ENCODE results near the gene ABHD6.
A peak's percentile ranks its signal among the peaks of the same experiment; 100 is the strongest.
"Not testable (repeated sequence)": the region's sequence is repeated elsewhere in the genome, so short reads cannot be mapped to it uniquely, and the experiment has no call there.

The ABHD6 gene

DNA sequence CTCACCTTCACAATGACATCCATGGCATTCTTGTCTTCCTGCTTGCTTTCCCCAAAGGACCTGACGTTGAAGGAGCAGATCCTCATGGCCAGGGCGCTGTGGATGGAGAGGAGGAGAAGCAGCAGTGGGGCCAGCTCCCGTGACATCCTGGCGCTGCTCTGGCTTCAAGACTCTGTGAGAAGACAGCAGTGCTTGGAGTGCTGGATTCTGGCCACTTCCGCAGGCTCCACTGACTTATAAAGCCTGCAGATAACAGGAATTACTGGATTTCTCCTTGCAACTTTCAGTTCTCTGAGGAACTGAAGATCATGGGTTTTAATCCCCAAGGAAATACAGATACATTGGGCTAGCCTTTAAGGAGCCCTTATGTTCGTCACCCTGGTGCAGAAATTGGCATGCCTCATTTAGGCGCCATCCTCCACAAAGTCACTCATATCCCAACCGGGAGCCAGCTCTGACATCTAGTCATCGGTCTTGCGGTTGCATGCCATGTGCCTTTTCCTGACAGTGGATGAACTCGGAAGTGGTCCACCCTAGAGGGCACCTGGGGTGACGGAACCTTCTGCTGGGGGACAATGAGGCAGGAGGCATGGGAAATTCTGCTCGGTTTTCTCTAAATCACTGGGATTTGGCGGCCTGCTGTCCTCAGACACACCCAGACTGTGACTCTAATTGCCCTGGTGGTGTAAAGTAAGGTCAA, 26.7 kb upstream of the ABHD6 start, which contains the start of gene DNASE1L3:
TSS of gene DNASE1L3 (minus strand) at position 212 of the 700 bp plus-strand sequence. CDS start at position 146, 66 bp downstream.
- no peak for DNase-seq

DNA sequence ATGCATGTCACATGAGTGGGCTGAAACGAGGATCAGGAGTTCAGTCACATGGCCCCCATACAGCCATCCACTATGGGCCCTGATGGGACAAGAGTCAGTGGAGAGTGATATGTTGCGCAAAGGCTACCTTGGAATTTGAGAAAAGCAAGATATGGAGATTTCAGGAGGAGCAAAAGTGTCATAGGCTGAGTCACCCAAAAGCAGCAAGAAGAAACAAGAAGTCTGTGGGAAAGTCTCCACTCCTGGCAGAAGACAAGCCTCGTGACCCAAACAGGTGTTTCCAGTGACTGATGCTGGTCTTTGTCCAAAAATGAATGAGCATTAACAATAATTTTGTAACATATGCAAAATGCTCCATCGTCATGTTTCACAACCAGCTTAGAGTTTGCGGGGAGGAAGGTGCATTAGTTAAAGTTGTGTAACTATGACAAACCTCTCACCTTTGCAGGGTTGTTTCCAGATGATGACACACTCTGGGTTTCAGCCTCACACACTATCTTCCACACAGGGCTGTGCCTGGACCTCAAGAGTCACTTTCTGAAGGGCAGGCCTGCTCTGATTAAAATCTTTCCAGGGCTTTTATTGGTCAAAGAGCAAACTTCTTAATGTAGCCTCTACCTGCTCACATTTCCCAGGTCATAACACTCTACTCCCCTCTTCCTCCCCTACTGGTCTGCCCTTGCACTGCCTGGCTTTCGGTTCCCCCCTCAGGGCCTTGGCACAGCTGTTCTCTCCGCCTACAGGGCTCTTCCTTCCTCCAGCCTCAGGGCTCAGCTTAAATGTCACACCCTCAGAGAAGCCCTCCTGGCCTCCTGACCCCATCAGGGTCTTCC, 22.9 kb upstream of the ABHD6 start:
- no peak for DNase-seq

DNA sequence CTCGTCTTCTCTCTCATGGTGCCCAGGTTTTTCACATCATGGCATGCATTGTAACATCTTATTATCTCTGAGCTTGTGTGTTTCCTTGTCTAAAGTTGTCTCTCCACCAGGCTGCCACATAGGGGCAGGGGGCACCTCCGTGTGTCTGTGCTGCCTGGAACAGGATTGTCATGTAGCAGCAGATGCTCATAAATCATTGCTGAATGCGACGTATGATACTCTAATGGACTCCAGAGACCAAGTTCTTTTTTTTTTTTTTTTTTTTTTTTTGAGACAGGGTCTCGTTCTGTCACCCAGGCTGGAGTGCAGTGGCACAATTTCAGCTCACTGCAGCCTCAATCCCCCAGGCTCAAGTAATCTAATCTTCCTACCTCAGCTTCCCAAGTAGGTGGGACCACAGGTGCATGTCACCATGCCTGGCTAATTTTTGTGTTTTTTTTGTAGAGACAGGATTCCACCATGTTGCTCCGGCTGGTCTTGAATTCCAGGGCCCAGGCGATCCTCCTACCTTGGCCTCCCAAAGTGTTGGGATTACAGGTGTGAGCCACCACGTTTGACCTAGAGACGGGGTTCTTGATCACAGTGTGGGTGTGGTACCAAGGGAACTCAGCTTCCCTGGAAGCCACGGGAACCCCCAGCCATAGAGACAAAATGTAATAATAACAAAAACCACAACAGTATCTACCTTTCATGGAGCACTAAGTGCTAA, 22.1 kb upstream of the ABHD6 start:
- DNase-seq, result no peak

DNA sequence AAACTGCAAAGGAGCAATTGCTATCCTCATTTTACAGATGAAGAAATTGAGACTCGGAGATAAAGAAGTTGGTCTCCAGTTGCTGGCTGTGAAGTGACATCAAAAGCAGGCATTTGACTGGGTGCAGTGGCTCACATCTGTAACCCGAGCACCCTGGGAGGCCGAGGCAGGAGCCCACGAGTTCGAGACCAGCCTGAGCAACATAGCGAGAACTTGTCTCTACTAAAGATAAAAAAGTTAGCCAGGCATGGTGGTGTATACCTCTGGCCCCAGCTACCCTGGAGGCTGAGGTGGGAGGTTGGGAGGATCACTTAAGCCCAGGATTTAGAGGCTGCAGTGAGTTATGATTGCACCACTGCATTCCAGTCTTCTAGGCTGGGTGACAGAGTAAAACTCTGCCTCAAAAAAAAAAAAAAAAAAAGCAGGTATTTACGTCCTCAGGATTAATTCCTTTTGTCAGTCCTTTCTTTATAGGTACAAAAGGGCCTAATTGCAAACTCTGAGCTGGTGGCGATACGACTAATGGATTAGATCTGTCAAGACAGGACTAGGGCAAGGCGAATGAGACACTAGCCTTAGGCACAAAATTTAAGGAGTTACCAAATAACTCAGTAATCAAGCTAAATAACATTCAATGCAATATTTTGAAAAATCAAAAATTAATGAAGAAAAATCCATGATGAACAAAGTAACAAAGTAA, 20.9 kb upstream of the ABHD6 start:
- no peak for DNase-seq

DNA sequence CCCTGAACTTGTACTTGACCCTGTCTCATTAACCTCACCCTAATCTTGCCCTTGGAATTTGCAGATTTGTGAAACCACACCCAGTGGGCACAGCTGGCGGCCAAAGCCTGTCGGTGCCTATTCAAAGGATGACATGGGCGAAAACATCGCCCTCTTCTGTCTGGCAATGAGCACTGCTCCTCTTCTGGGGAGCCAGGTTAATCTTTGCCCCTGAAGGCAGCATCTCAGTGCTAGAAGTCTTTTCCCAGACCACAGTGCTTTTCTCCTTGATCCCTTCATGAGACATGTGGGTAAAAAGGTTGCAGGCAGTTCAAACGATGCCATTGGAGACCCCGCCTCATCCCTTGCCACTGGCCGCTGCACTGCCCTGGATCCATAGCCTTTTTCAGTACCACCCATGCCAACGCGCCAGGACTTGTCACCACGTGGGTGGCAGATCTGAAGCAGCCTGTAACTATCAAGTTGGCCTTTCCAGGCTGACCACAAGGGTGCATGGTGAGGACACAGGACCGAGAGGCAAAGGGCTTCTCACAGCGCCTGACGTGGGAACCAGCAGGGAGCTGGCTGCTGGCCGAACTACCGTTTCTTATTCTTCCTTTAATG, 20.3 kb upstream of the ABHD6 start:
- peak; percentile 79 for DNase-seq

DNA sequence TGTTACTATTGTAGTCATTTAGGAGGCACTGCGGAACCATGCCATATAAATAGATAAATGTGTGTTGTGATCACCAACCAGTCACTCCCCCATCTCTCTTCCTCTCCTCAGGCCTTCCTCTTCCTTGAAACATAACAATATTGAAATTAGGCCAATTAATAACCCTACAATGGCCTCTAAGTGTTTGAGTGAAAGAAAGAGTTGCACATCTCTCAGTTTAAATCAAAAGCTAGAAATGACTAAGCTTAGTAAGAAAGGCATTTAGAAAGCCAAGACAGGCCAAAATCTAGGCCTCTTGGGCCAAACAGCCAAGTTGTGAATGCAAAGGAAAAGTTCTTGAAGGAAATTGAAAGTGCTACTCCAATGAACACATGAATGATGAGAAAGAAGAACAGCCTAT, 18.7 kb upstream of the ABHD6 start:
- DNase-seq, result no peak

DNA sequence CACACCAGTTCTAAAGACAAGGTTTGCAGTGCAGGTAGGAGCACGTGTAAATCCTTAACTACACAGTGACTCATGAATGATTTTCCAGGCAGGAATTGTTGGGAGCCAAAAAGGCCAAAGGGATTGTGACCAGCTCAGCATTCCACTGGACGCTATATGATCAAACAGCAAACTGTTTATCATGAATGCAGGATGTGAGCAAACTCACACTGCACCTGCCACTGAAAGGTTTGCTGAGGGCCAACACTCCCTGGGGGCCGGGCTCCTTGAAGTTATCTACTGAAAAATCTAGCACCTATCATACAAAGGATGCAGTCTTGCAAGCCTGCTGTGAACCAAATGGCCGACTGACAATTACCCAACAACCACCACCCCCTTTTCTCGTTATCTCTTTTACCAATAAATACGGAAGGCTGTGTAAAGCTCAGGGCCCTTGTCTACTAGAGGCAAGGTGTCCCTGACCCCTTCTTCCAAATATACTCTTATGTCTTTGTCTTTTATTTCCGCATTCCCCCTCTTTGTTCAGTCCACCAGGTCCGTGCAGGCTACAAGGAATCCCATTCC, 15.3 kb upstream of the ABHD6 start:
- peak; percentile 4 for DNase-seq

DNA sequence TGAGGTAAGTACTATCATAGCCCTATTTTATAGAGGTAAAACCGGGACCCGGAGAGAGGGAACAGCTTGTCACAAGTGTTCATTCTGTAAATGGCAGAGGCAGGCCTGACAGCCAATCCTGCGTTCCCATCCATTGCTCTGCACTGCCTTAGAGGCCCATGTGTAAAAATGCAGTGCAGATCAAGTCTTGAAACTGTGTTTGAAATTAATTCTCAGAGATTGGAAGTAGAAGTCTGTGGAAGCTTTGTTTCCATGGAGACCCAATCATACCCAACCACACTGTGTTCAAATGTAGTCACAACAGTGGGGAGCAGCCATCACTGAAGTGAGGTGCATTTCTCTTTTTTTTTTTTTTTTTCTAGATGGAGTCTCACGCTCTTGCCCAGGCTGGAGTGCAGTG, 13.7 kb upstream of the ABHD6 start:
- DNase-seq, result no peak

DNA sequence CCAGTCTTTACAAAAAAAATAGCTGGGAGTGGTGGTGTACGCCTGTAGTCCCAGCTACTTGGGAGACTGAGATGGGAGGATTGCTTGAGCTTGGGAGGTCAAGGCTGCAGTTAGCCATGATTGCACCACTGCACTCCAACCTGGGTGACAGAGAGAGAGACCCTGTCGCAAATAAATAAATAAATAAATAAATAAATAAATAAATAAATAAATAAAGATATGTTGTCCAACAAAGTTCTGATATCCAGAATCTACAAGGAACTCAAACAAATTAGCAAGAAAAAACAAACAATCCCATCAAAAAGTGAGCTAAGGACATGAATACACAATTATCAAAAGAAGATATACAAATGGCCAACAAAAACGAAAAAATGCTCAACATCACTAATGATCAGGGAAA, 9.7 kb upstream of the ABHD6 start:
- DNase-seq, result not testable (repeated sequence)

DNA sequence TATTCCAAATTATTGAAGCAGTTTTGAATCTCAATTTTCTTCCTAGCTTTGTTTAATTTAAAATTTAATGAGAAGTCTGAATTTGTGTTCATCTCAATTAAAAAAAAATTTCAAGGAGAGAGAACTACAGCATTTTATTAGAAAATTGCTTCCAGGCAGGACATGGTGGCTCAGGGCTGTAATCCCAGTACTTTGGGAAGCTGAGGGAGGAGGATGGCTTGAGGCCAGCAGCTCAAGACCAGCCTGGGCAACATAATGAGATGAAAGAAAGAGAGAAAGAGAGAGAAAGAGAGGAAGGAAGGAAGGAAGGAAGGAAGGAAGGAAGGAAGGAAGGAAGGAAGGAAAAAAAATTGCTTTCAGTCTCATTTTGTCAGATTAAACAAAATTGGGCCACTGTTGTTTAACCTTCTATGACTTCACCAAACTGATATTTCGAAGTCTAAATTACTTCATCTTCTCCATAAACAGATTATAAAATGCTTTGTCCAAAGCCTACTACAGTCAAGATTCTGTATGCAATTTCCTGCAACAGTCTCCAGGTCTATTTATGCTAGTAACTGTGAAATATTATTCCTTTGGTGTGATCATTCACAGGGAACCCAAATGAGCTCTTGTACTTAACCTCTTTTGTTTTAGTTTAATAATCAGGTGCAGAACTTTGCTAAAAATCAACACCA, 6.6 kb upstream of the ABHD6 start:
- DNase-seq, result no peak

DNA sequence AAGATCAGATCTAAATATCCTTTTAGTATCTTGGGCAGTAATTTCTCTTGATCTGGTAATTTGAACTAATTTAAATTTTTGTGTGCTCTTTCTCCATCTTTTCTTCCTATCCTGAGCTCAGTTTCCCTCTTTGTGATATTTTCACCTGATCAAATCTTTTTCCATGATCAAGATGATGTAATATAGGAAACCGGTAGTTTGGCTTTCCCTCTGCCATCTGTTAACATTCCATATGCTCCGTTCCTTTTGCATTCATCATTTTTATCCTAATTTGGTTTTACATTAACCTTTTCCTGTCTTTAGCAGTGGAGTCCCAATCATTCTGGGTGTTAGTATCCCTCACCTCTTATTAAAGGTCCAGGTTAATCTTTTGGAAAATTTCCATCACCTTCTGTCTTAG, 5.9 kb upstream of the ABHD6 start:
- DNase-seq, result no peak

DNA sequence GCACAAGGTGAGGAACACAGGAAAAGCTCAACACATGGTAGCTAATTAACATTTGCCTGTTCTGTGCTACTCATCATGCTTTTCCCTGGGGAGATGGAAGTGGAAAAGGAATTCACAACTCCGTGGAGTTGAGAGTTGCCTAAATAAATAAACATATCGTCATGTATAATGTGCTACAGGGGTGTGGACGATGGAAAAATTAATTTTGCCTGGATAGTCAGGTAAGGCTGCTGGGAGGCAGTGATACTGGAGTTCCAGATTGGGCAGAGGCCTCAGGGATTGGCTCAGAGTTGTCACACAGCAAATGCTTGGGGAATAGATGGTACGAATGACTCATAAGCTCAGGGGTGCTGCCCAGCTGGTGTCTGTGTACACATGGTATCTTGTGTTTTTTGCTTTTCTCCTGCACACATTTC, 3.1 kb upstream of the ABHD6 start:
- DNase-seq, result peak; percentile 56

DNA sequence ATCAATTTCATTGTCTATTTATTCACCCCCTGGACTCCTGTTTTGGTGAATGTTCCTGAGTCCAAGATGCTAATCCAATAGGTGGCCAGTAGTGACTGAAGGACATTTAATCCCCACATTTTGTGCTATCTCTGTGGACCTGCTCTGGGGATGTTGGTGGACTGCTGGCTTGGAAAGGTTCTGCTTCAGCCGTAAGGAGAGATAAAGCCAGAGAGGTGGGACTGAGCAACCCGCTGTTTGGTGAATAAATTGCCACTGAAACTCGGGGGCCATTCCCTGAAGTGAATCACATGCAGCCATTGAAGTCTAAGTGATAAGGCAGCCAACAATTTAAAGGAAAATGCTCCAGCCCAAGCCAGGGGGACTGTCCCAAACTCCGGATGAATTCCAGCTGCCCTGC, 1.6 kb upstream of the ABHD6 start:
- DNase-seq, result no peak

DNA sequence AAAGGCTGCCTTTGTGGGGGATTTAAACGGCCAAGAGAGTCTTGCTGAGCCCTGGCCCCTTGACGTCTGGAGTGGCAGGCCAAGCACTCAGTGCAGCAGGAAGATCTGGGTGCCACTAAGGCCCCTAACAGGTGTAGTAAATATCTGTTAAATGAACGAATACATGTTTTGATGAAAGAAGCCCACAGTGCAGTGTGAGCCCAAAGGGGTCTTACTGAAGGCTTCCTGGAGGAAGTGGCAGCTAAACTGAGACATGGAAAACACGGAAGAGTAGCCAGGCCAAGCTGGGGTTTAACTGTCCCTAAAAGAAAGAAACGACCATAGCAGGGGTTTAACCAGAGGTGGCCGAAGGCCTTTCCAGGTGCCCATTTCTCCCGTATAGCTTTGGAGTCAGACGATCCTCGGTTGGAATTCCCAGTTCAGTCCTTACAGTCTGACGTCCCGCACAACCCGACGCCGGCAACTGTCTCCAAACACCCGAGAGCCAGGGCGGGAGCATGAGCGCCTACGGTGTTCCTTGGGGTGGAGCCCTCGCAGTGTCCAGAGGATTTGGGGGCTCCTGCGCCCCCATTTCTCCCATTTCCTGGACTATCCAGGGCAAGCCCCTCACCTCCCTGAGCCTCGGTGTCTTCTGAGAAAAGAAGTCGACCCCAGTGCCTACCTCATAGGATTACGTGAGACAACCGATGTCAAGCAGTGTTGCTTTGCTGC, 910 bp upstream of the ABHD6 start:
- DNase-seq, result peak; percentile 18

DNA sequence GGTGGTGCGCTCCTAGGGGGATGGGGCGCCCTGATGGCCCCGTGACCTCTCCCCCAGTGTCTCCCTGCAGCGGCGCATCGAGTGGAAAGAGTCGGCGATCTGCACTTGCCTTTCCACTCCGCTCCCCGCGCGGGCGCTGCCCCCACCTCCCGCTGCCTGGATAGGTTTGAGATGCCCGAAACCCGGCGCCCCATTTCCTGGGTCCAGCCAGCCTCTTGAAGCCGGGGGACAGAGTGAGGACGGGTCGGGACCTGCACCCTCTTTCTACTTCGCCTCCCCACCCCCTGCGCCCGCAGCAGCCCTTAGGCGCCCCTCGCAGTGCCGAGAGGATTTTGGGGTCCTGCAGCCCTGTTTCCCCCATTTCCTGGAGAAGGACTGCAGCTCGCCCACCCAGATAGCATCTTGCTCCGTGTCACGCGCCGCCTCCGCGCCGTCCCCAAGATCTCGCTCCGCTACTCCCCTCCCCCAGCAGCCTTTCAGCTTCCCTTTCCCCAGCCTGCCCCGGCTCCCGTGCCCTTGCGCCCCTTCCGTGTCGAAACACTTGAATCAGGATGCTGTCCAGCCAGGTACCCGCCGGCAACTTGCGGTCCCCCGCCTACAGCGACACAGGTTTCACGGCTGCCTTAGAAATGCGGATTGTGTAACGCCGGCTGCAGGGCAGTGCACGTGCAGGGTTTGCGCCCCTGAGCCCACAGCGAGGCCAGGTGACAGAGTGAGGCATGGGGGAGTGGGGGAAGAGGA, 519 bp downstream of the ABHD6 start:
- peak; percentile 62 for DNase-seq

DNA sequence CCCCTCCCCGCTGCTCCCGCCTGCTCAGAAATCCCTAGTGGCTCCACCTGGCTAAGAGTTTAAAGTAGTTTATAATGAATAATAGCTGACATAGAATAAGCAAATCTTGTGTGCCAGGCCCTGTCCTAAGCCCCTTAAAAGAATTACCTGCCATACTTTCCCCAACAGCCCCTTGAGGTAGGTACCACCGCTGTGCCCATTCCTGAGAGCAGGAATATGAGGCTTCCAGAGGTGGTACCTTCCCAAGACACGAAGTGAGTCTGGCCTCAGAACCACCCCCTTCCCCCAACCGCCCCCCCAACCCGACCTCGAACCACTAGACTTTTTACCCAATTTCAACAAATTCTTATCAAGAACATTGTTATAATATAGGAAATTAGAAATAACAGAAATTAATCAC, 1.2 kb downstream of the ABHD6 start:
- no peak for DNase-seq

DNA sequence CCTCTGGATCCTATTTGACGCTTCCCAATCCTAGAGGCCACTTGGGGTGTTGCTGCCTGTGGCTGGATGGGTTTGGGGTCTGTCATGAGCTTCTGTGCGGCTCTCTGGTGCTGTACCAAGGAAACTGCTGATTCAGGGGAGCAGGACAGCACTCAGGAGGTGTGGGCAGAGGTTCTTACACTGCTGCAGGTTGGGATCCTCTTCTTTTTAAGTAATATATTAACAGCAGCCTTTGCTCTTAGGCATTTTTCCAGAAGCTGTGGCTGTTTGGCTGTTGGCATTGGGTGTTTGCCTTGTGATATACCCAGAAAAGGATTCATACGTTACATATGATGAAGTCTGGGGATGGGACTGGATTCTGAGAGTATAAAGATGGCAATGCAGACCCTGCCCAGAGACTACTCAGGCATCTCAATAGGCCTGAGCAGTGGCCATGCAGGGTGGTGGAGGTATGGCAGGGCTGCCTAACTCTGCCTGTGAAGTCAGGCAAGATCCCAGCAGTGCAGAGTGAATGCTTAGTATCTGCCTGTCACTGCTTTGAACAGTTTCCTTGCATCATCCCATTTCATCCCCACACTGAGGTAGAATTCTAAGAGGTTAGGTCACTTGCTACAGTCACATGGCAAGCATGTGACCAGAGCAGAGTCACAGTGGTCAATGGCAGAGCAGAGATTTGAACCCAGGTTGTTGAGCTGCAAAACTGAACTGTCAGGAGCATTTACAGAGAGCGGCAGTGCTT, 3.9 kb downstream of the ABHD6 start:
- no peak for DNase-seq

DNA sequence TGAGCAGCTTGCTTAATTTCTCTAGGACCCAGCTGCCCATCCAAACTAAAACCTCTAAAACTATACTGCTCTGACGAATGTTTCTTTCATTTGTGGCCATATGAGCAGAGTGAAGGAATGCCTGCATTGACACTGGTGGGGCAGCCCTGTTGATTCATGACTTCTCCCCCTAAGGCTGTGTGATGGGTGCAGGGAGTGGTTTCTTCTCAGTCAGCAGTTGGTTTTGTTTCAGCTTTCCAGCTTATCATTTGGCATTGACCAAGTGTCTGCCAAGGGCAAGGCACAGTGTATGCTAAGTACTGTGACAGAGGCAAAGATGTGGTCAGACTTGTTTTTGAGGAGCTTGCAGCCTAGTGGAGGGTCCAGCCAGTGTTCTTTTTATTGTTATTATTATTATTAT, 4.7 kb downstream of the ABHD6 start:
- DNase-seq, result no peak

DNA sequence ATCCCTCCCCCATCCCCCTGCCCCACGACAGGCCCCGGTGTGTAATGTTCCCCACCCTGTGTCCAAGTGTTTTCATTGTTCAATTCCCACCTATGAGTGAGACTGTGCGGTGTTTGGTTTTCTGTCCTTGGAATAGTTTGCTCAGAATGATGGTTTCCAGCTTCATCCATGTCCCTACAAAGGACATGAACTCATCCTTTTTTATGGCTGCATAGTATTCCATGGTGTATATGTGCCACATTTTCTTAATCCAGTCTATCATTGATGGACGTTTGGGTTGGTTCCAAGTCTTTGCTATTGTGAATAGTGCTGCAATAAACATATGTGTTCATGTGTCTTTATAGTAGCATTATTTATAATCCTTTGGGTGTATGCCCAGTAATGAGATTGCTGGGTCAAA, 5.3 kb downstream of the ABHD6 start:
- not testable (repeated sequence) for DNase-seq

All from DMS53 (cell line).